ENCODE results near the gene HEMK1.

HEMK1 gene

DNA sequence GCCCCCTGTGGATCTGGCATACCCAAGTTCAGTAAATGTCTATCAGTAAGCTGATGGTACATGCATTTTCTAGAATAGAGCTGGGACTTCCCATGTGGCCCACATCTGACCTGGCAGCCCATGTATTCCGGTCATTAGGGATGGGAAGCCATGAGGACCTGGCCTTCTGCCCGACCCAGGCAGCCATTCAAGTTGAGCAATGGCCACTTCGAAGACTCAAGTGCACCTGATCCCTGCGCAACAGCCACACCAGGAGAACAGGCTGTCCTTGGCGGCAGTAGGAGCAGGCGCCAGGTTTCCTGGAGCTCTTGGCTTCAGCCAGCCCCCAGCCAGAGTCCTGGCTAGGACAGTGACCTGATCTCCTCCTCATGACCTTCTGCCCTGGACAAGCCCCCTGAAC, 14.6 kb downstream of the HEMK1 start:
- H3K36me3 ChIP-seq = no peaks in the 10 kb centered on the region
- TF ChIP-seq, protein P1, sequence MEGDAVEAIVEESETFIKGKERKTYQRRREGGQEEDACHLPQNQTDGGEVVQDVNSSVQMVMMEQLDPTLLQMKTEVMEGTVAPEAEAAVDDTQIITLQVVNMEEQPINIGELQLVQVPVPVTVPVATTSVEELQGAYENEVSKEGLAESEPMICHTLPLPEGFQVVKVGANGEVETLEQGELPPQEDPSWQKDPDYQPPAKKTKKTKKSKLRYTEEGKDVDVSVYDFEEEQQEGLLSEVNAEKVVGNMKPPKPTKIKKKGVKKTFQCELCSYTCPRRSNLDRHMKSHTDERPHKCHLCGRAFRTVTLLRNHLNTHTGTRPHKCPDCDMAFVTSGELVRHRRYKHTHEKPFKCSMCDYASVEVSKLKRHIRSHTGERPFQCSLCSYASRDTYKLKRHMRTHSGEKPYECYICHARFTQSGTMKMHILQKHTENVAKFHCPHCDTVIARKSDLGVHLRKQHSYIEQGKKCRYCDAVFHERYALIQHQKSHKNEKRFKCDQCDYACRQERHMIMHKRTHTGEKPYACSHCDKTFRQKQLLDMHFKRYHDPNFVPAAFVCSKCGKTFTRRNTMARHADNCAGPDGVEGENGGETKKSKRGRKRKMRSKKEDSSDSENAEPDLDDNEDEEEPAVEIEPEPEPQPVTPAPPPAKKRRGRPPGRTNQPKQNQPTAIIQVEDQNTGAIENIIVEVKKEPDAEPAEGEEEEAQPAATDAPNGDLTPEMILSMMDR (IDR thresholded peaks at IDR 0.05; ENCODE audit: low read depth, low read length) = no peak
- H3K9me3 ChIP-seq = no peaks in the 10 kb centered on the region
- no peaks in the 10 kb centered on the region for H3K4me1 ChIP-seq
- H3K27me3 ChIP-seq = no peaks in the 10 kb centered on the region
- no peak for DNase-seq
- no peak overlapping the region for H3K4me3 ChIP-seq (ENCODE audit: low read depth, low read length)

GRCh38 chr3:50584391-50584790, 15.1 kb downstream of the HEMK1 start:
- H3K4me3 ChIP-seq (ENCODE audit: low read depth, low read length) = no peak overlapping the region
- no peak for DNase-seq
- H3K9me3 ChIP-seq = no peaks in the 10 kb centered on the region
- no peaks in the 10 kb centered on the region for H3K27me3 ChIP-seq
- H3K4me1 ChIP-seq = no peaks in the 10 kb centered on the region
- H3K36me3 ChIP-seq = no peaks in the 10 kb centered on the region
- TF ChIP-seq, protein P1 (IDR thresholded peaks at IDR 0.05; ENCODE audit: low read depth, low read length) = no peak

GRCh38 chr3:50585919-50586762, 16.8 kb downstream of the HEMK1 start:
- TF ChIP-seq, protein P1 (IDR thresholded peaks at IDR 0.05; ENCODE audit: low read depth, low read length) = no peak
- no peaks in the 10 kb centered on the region for H3K4me1 ChIP-seq

GRCh38 chr3:50586763-50587070, 17.4 kb downstream of the HEMK1 start:
- H3K9me3 ChIP-seq = no peaks in the 10 kb centered on the region
- TF ChIP-seq, protein P1 (IDR thresholded peaks at IDR 0.05; ENCODE audit: low read depth, low read length) = no peak
- no peaks in the 10 kb centered on the region for H3K27me3 ChIP-seq
- H3K4me1 ChIP-seq = no peaks in the 10 kb centered on the region
- no peak overlapping the region for H3K4me3 ChIP-seq (ENCODE audit: low read depth, low read length)
- no peaks in the 10 kb centered on the region for H3K36me3 ChIP-seq
- DNase-seq = no peak

More at GRCh38 chr3:50585919-50586762, 16.8 kb downstream of the HEMK1 start:
- DNase-seq = no peak
- no peaks in the 10 kb centered on the region for H3K27me3 ChIP-seq
- no peaks in the 10 kb centered on the region for H3K36me3 ChIP-seq
- H3K9me3 ChIP-seq = no peaks in the 10 kb centered on the region
- H3K4me3 ChIP-seq (ENCODE audit: low read depth, low read length) = no peak overlapping the region

DNA sequence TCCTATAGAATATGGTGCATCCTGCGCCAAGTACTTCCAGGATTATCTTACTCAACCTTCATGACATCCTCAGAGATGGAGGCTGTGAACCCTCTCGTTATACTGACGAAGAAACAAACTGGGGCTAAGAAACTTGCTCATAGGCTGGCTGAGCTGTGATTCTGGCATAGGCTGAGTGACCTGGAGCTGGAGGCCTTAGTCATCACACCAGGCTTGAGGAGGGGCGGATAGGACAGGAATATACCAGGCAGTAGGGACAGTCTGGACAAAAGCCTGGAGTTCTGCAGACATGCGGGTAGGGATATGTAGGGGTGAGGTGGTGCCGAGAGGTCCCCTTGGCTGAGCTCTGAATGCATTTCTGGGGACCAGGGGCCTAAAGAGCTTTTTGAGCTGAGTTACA, 18.1 kb downstream of the HEMK1 start:
- H3K27me3 ChIP-seq = no peaks in the 10 kb centered on the region

More for the DNA sequence above, 18.1 kb downstream of the HEMK1 start:
- Histone ChIP-seq H3K4me1 (no peaks in the 10 kb centered on the region), H3K4me3 (ENCODE audit: low read depth, low read length) (no peak overlapping the region), H3K36me3 (no peaks in the 10 kb centered on the region), H3K9me3 (no peaks in the 10 kb centered on the region)
- TF ChIP-seq, protein P1 (IDR thresholded peaks at IDR 0.05; ENCODE audit: low read depth, low read length) = no peak
- DNase-seq = no peak

Data from BE2C (cell line).